ENCODE results near the gene ITIH3. TPM values are rescaled to one million over a fixed set of nuclear protein-coding genes. Genes with fewer than 3 reads are reported as not detected.

The ITIH3 gene
- total RNA-seq, 1 experiment from 2014 or later = not detected

- H2AK5ac ChIP-seq (ENCODE audit: insufficient read length, low read length) = no peak overlapping the region
- H4K91ac ChIP-seq (ENCODE audit: insufficient read length, low read depth, low read length) = no peak overlapping the region
- Mint-ChIP-seq H3K27me3 (ENCODE audit: low read depth) (peaks cover 2% of the 10 kb centered on the region), H3K4me1 (no peaks in the 10 kb centered on the region), H3K27ac (peak overlapping the region in 1 of 3 experiments; percentile 48; a peak in 1 of 7 replicates), H3K9me3 (no peaks in the 10 kb centered on the region; a peak in 1 of 5 replicates), H3K36me3 (ENCODE audit: insufficient read depth in 1 of 3, low read depth in 3 of 3) (no peaks in the 10 kb centered on the region; a peak in 1 of 7 replicates), H3K4me3 (no peak overlapping the region)
- no peaks in the 10 kb centered on the region for H3K23me2 ChIP-seq (ENCODE audit: insufficient read length, low read depth, low read length, poor library complexity, severe bottlenecking)
- H4K20me1 ChIP-seq (ENCODE audit: control insufficient read depth, insufficient read depth, insufficient read length) = no peaks in the 10 kb centered on the region
- H3K56ac ChIP-seq (ENCODE audit: insufficient read length, low read depth, low read length) = no peak overlapping the region
- H2BK12ac ChIP-seq (ENCODE audit: insufficient read length, low read depth, low read length) = no peak overlapping the region
- no peaks in the 10 kb centered on the region for H3K4me1 ChIP-seq (ENCODE audit: insufficient read depth, low read length)
- no peak overlapping the region for H3K27ac ChIP-seq (ENCODE audit: insufficient read length, low read depth, low read length)
- no peak overlapping the region for H3K4me2 ChIP-seq (ENCODE audit: insufficient read depth, insufficient read length, low read length)
- H3K23ac ChIP-seq (ENCODE audit: insufficient read length, low read depth, low read length) = no peak overlapping the region
- no peaks in the 10 kb centered on the region for H3K79me1 ChIP-seq (ENCODE audit: insufficient read depth, low read depth, low read length, poor library complexity, severe bottlenecking)
- H2BK5ac ChIP-seq (ENCODE audit: insufficient read length, low read length) = no peak overlapping the region
- H2BK120ac ChIP-seq (ENCODE audit: low read depth, low read length, poor library complexity, severe bottlenecking) = no peak overlapping the region
- no CpG with 5 or more reads among the region's 7 CpGs for WGBS (ENCODE audit: extremely low coverage, insufficient read length, low lambda C conversion rate)
- peak; percentile 56 for DNase-seq
- H3K9me3 ChIP-seq (ENCODE audit: control insufficient read depth, low read depth, low read length) = no peaks in the 10 kb centered on the region
- no peak overlapping the region for H3K14ac ChIP-seq (ENCODE audit: insufficient read depth, low read length)
- H3K4ac ChIP-seq (ENCODE audit: low read depth, low read length) = no peak overlapping the region
- TF ChIP-seq CTCF (conservative IDR thresholded peaks at IDR 0.05) = peak; percentile 71
- no peak overlapping the region for H2AFZ ChIP-seq (ENCODE audit: low read length)
- no peak overlapping the region for H3K18ac ChIP-seq (ENCODE audit: insufficient read length, low read depth, low read length)
- H4K8ac ChIP-seq (replicated peaks; ENCODE audit: insufficient read length, low read depth, low read length) = no peak overlapping the region
- no peaks in the 10 kb centered on the region for H3K79me2 ChIP-seq (ENCODE audit: insufficient read depth, low read length)
- H2BK15ac ChIP-seq (ENCODE audit: low read depth, low read length) = no peak overlapping the region
- no peak overlapping the region for H3T11ph ChIP-seq (ENCODE audit: low read length)
- no peak overlapping the region for H2BK20ac ChIP-seq (ENCODE audit: low read depth, low read length, poor library complexity, severe bottlenecking)
- no peak overlapping the region for H4K5ac ChIP-seq (ENCODE audit: insufficient read length, low read depth, low read length)
- no peaks in the 10 kb centered on the region for H3K27me3 ChIP-seq (ENCODE audit: insufficient read depth, low read length)
- no peak overlapping the region for H3K9ac ChIP-seq (ENCODE audit: extremely low read depth, insufficient read length, low read length)
Measured at GRCh38 chr3:52792413-52792812, 2.2 kb upstream of the ITIH3 start.

All from H9 (cell line).